Left colon (tissue), 2 donors: Measurements from ENCODE around the gene COX6B2. TPM values are rescaled to one million over a fixed set of nuclear protein-coding genes. Genes with fewer than 3 reads are reported as not detected.

Experiments
- ATAC-seq: fragments of 200-7000 bp; cut with Tn5 transposase; one replicate; pipeline ENCODE4 v1.9.1; 2020; ENCODE audit warnings: mild to moderate bottlenecking, moderate library complexity
- DNase-seq, 2 donors: peaks; one replicate each; pipeline ENCODE4 v3.0.0-alpha.2; 2020
- intact Hi-C, 2 donors: fragments of 100-400 bp; cut with DNase I in 1 of 2; cut with micrococcal nuclease in 1 of 2; formaldehyde crosslinking; loops; one replicate each; pipeline versions ENCODE4 v1.11.2 to v1.14.0; 2022; cut with DNase I, micrococcal nuclease
- total RNA-seq, 2 donors: library from RNA; stranded (reverse); fragmentation: NEBNext Ultra II Directional; extraction: Animal tissue kit (Norgen Biotek cat#: 25700); gene quantifications; one replicate each; pipeline ENCODE4 v1.2.1, GENCODE V29; 2021
- donor health status: DM: no; HTN: no; CAD: no.
- donor health status: DM: yes; HTN: yes; CAD: no.

The COX6B2 gene
- total RNA-seq, 2 donors from 2014 or later, result 23.0 to 27.6 TPM

- peak; percentile 67 for ATAC-seq
- peak in 1 of 2 donors; percentile 56 for DNase-seq
- intact Hi-C loops, result loop anchor here in 1 of 2 donors (10.0 kb wide), 1 partner anchor 70 kb away; the partner anchor contains the start of genes IL11 and TMEM190
These were observed 50.1 kb downstream of the COX6B2 start for GRCh38 chr19:55304279-55304978.

- DNase-seq (no peak), ATAC-seq (no peak)
- intact Hi-C loops, result loop anchor here in 1 of 2 donors (10.0 kb wide), 1 partner anchor 71 kb away; the partner anchor contains the start of genes IL11 and TMEM190
These were observed 51.0 kb downstream of the COX6B2 start for GRCh38 chr19:55303477-55303876.

- ATAC-seq (no peak), DNase-seq (no peak)
- intact Hi-C loops, result loop anchor here in 1 of 2 donors (10.0 kb wide), 1 partner anchor 72 kb away; the partner anchor contains the start of genes IL11 and TMEM190
These were observed 52.2 kb downstream of the COX6B2 start for GRCh38 chr19:55302318-55302703.

GRCh38 chr19:55301459-55302317 lies 52.8 kb downstream of the COX6B2 start:
- DNase-seq (peak; percentile 82 to 94), ATAC-seq (peak; percentile 82)
- intact Hi-C loops, result loop anchor here in 1 of 2 donors (10.0 kb wide), 1 partner anchor 73 kb away; the partner anchor contains the start of genes IL11 and TMEM190

GRCh38 chr19:55300886-55301458 lies 53.5 kb downstream of the COX6B2 start:
- intact Hi-C loops, result loop anchor here in 1 of 2 donors (10.0 kb wide), 1 partner anchor 74 kb away; the partner anchor contains the start of genes IL11 and TMEM190
- no peak for ATAC-seq
- no peak for DNase-seq

GRCh38 chr19:55299991-55300390 lies 54.5 kb downstream of the COX6B2 start:
- intact Hi-C loops, result loop anchor here in 1 of 2 donors (10.0 kb wide), 1 partner anchor 75 kb away; the partner anchor contains the start of genes IL11 and TMEM190
- no peak for DNase-seq
- ATAC-seq, result no peak

Other genes with a start within 250 kb of the COX6B2 start
- 100 to 1,000 TPM; 102 to 118 TPM for gene PPP1R12C, start 237.1 kb downstream of the COX6B2 start, total RNA-seq
- gene TNNT1, start 205.5 kb downstream of the COX6B2 start, total RNA-seq, result under 1 TPM; 0.40 to 0.70 TPM
- 1 to 10 TPM in 1 of 2 donors, not detected in 1; 1.1 TPM for gene TNNI3, start 197.0 kb downstream of the COX6B2 start, total RNA-seq
- 1 to 10 TPM in 1 of 2 donors, under 1 TPM in 1; 0.79 to 2.6 TPM for gene DNAAF3, start 188.1 kb downstream of the COX6B2 start, total RNA-seq
- 1 to 10 TPM in 1 of 2 donors, under 1 TPM in 1; 0.64 to 1.9 TPM for gene SYT5, start 174.4 kb downstream of the COX6B2 start, total RNA-seq
- gene PTPRH, start 145.2 kb downstream of the COX6B2 start, total RNA-seq, result 100 to 1,000 TPM in 1 of 2 donors, 10 to 100 TPM in 1; 95.7 to 104 TPM
- gene TMEM86B, start 126.0 kb downstream of the COX6B2 start, total RNA-seq, result 1 to 10 TPM; 2.2 to 2.9 TPM
- 10 to 100 TPM; 56.6 to 59.5 TPM for gene PPP6R1, start 95.7 kb downstream of the COX6B2 start, total RNA-seq
- gene HSPBP1, start 74.6 kb downstream of the COX6B2 start, total RNA-seq, result 10 to 100 TPM; 28.4 to 35.2 TPM
- 1 to 10 TPM in 1 of 2 donors, under 1 TPM in 1; 0.95 to 1.3 TPM for gene BRSK1, start 70.7 kb downstream of the COX6B2 start, total RNA-seq
- 10 to 100 TPM; 50.2 to 54.6 TPM for gene TMEM150B, start 29.4 kb downstream of the COX6B2 start, total RNA-seq
- 10 to 100 TPM; 19.0 to 20.7 TPM for gene KMT5C, start 14.8 kb downstream of the COX6B2 start, total RNA-seq
- not detected for gene GARIN5B, start 8.5 kb upstream of the COX6B2 start, total RNA-seq
- gene IL11, start 15.7 kb upstream of the COX6B2 start, total RNA-seq, result under 1 TPM; 0.31 to 0.46 TPM
- gene TMEM190, start 22.1 kb upstream of the COX6B2 start, total RNA-seq, result not detected
- gene TMEM238, start 29.6 kb upstream of the COX6B2 start, total RNA-seq, result 10 to 100 TPM; 83.4 to 89.4 TPM
- 1,000 to 10,000 TPM; 1,151 to 1,179 TPM for gene RPL28, start 31.2 kb upstream of the COX6B2 start, total RNA-seq
- 10 to 100 TPM; 20.9 to 33.7 TPM for gene UBE2S, start 53.1 kb upstream of the COX6B2 start, total RNA-seq
- not detected for gene SHISA7, start 88.6 kb upstream of the COX6B2 start, total RNA-seq
- gene ISOC2, start 106.9 kb upstream of the COX6B2 start, total RNA-seq, result 100 to 1,000 TPM in 1 of 2 donors, 10 to 100 TPM in 1; 63.5 to 115 TPM
- gene C19orf85, start 110.0 kb upstream of the COX6B2 start, total RNA-seq, result not detected
- 10 to 100 TPM in 1 of 2 donors, 1 to 10 TPM in 1; 8.0 to 10.3 TPM for gene ZNF628, start 121.9 kb upstream of the COX6B2 start, total RNA-seq
- 1 to 10 TPM; 4.0 to 4.8 TPM for gene NAT14, start 130.5 kb upstream of the COX6B2 start, total RNA-seq
- gene SSC5D, start 133.7 kb upstream of the COX6B2 start, total RNA-seq, result 1 to 10 TPM; 2.6 to 5.8 TPM
- gene SBK2, start 182.4 kb upstream of the COX6B2 start, total RNA-seq, result not detected
- not detected for gene SBK3, start 190.8 kb upstream of the COX6B2 start, total RNA-seq
- 1 to 10 TPM; 5.3 to 7.3 TPM for gene ZNF579, start 226.1 kb upstream of the COX6B2 start, total RNA-seq
- 10 to 100 TPM; 14.7 to 15.5 TPM for gene FIZ1, start 244.8 kb upstream of the COX6B2 start, total RNA-seq
- 10 to 100 TPM; 26.6 to 36.4 TPM for gene ZNF524, start 245.6 kb upstream of the COX6B2 start, total RNA-seq